Measurements from ENCODE around the gene CTSK.

DNA sequence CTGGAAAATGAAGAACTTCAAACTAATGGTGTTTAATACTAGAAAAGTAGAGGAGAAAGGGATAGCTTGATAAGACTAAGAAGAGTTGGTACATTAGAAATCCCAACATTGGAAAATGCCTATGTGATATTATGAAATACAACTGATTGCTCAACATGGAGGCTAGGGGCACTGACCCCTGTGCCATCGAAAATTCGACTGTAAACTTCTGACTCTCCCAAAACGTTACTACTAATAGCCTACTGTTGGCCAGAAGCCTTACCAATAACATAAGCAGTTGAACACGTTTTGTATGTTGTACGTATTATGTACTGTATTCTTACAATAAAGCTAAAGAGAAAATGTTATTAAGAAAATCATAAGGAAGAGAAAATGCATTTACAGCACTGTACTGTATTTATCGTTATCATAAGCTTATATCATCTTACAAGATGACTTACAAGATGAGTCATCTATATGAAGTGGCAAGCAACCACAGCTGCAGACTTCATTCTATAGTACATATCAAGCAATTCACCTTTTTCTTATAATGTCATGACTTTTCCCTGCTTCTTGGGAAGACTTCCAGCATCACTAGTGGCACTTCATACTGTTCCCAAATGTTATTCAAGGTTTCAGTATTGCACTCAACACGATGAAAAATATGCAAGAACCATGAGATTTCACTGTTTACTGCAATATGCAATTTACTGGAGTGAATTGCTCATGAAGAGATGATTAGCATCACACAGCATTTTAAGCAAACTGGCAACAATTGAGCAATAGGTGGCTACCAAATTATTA lies 12.9 kb upstream of the CTSK start:
- TF ChIP-seq POLR2AphosphoS5 (IDR thresholded peaks at IDR 0.05; ENCODE audit: low read depth, low read length): no peak
- no peak for TF ChIP-seq SIN3A (IDR thresholded peaks at IDR 0.05; ENCODE audit: borderline replicate concordance, insufficient read depth, low read length)
- no peak for TF ChIP-seq TAF1 (IDR thresholded peaks at IDR 0.05; ENCODE audit: borderline replicate concordance, insufficient read depth, low read length)
- TF ChIP-seq, protein P1, sequence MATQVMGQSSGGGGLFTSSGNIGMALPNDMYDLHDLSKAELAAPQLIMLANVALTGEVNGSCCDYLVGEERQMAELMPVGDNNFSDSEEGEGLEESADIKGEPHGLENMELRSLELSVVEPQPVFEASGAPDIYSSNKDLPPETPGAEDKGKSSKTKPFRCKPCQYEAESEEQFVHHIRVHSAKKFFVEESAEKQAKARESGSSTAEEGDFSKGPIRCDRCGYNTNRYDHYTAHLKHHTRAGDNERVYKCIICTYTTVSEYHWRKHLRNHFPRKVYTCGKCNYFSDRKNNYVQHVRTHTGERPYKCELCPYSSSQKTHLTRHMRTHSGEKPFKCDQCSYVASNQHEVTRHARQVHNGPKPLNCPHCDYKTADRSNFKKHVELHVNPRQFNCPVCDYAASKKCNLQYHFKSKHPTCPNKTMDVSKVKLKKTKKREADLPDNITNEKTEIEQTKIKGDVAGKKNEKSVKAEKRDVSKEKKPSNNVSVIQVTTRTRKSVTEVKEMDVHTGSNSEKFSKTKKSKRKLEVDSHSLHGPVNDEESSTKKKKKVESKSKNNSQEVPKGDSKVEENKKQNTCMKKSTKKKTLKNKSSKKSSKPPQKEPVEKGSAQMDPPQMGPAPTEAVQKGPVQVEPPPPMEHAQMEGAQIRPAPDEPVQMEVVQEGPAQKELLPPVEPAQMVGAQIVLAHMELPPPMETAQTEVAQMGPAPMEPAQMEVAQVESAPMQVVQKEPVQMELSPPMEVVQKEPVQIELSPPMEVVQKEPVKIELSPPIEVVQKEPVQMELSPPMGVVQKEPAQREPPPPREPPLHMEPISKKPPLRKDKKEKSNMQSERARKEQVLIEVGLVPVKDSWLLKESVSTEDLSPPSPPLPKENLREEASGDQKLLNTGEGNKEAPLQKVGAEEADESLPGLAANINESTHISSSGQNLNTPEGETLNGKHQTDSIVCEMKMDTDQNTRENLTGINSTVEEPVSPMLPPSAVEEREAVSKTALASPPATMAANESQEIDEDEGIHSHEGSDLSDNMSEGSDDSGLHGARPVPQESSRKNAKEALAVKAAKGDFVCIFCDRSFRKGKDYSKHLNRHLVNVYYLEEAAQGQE (IDR thresholded peaks at IDR 0.05; ENCODE audit: insufficient read depth in 1 of 2, low read depth in 2 of 2, low read length in 2 of 2): no peak

All from PFSK-1 (cell line).